OCI-LY7 (cell line): ENCODE data around the gene RACGAP1. TPM values are rescaled to one million over a fixed set of nuclear protein-coding genes. Genes with fewer than 3 reads are reported as not detected.

Experiments used
- BruUV-seq: library from RNA; stranded (reverse); fragments of 400-500 nt; replicated peaks from 2 replicates; lab custom pipeline; 2021; lab: Mats Ljungman, UMichigan
- CTCF ChIA-PET: fragments of 300-600 bp; sonication (Branson Sonifier 250); formaldehyde crosslinking; loops from one replicate; lab custom pipeline; 2022; ENCODE audit warnings: antibody characterized with exemption; ENCODE audit not compliant: unreplicated experiment; lab: Charles Lee
- POLR2A ChIA-PET: fragments of 300-600 bp; sonication (Branson Sonifier 250); formaldehyde crosslinking; loops from one replicate; lab custom pipeline; 2022; ENCODE audit warnings: antibody characterized with exemption; lab: Charles Lee
- DNase-seq: peaks from one replicate; pipeline ENCODE4 v3.0.0-alpha.2; 2015; ENCODE audit warnings: low spot score
- H2AFZ ChIP-seq: fragments of 200-600 bp; sonication (generic), shearing (Covaris generic); 2 replicates; pipeline ENCODE4 v1.6.1; 2014; ENCODE audit warnings: mild to moderate bottlenecking, antibody characterized with exemption, low read length, moderate library complexity
- H3K27ac ChIP-seq: fragments of 200-600 bp; sonication (generic); 2 replicates; pipeline ENCODE4 v1.5.1; 2014; ENCODE audit warnings: mixed run types, low read depth, mild to moderate bottlenecking, moderate library complexity, low read length, inconsistent platforms; ENCODE audit not compliant: poor library complexity, severe bottlenecking
- H3K36me3 ChIP-seq: fragments of 200-600 bp; sonication (generic); 2 replicates; pipeline ENCODE4 v1.6.1; 2014; ENCODE audit warnings: mild to moderate bottlenecking, antibody characterized with exemption, low read length, moderate library complexity, mixed read lengths; ENCODE audit not compliant: insufficient read depth
- H3K4me1 ChIP-seq: fragments of 200-600 bp; sonication (generic); 2 replicates; pipeline ENCODE4 v1.5.1; 2014; ENCODE audit warnings: mild to moderate bottlenecking, low read length; ENCODE audit not compliant: insufficient read depth, poor library complexity, severe bottlenecking
- H3K4me2 ChIP-seq: fragments of 200-600 bp; sonication (generic); 2 replicates; pipeline ENCODE4 v1.6.1; 2014; ENCODE audit warnings: mild to moderate bottlenecking, low read length
- H3K4me3 ChIP-seq: fragments of 200-600 bp; sonication (generic); 2 replicates; pipeline ENCODE4 v1.5.1; 2014; ENCODE audit warnings: mild to moderate bottlenecking, low read depth, low read length; ENCODE audit not compliant: poor library complexity, severe bottlenecking
- H3K79me2 ChIP-seq: fragments of 200-600 bp; sonication (generic); 2 replicates; pipeline ENCODE4 v1.6.1; 2016; ENCODE audit warnings: low read depth, mild to moderate bottlenecking, low read length, moderate library complexity, mixed read lengths; ENCODE audit not compliant: insufficient read depth
- H3K9me2 ChIP-seq: fragments of 200-600 bp; sonication (generic); 2 replicates; pipeline ENCODE4 v1.6.1; 2016; ENCODE audit warnings: mild to moderate bottlenecking, low read length, mixed read lengths; ENCODE audit not compliant: insufficient read depth
- H3K9me3 ChIP-seq: fragments of 200-600 bp; sonication (generic); 2 replicates; pipeline ENCODE4 v1.6.1; 2014; ENCODE audit warnings: mild to moderate bottlenecking, mixed run types, low read length, mixed read lengths
- H4K20me1 ChIP-seq: fragments of 200-600 bp; sonication (generic); 2 replicates; pipeline ENCODE4 v1.6.1; 2014; ENCODE audit warnings: mild to moderate bottlenecking, antibody characterized with exemption, low read length, moderate library complexity, mixed read lengths; ENCODE audit not compliant: insufficient read depth
- EZH2phosphoT487 ChIP-seq: fragments of 200-600 bp; sonication (generic); IDR thresholded peaks from 2 replicates; pipeline ENCODE4 v1.6.1; 2018; ENCODE audit warnings: low read depth, borderline replicate concordance, mild to moderate bottlenecking, mixed run types, antibody characterized with exemption, low read length, moderate library complexity, mixed read lengths
- intact Hi-C: fragments of 100-400 bp; cut with micrococcal nuclease; formaldehyde crosslinking; loops from one replicate; pipeline ENCODE4 v1.10.0; 2022; ENCODE audit not compliant: unreplicated experiment
- total RNA-seq, 2 experiments: library from RNA; depleted of rRNA in 1 of 2; stranded (reverse); fragments of >200 nt in 1 of 2; shearing (Covaris generic) in 1 of 2; gene quantifications; 2 replicates each; pipeline ENCODE4 v1.2.3, GENCODE V29; 2014 to 2022
- TF ChIP-seq, protein P1 (sequence below): fragments of 200-600 bp; sonication (generic); conservative IDR thresholded peaks from 2 replicates; pipeline ENCODE4 v1.5.1; 2014; ENCODE audit warnings: mild to moderate bottlenecking, antibody characterized with exemption, low read length, moderate library complexity, mixed read lengths

The RACGAP1 gene
- total RNA-seq, 2 experiments from 2014 or later = 69.6 to 104 TPM

DNA sequence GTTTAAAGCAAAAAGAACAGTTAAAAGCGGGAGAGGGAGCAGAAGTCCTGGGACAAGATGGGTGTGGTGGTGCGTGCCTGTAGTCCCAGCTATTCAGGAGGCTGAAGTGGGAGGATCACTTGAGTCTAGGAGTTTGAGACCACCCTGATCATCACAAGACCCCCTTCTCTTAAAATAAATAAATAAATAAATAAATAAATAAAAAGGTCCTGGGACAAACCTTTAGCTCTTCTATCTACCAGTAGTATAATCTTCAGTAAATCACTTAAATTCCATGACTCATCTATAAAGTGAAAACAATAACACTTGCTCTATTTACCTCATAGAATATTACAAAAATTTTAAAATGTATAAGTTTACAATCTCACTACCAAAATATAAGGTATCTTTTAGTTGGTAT lies 5.8 kb downstream of the RACGAP1 start:
- Histone ChIP-seq H3K4me3 (no peak overlapping the region), H3K27ac (no peak overlapping the region), H2AFZ (no peak overlapping the region), H3K9me2 (no peaks in the 10 kb centered on the region), H3K79me2 (peaks cover 95% of the 10 kb centered on the region), H3K36me3 (peaks cover 71% of the 10 kb centered on the region), H3K4me1 (peaks cover 43% of the 10 kb centered on the region), H4K20me1 (peaks cover 22% of the 10 kb centered on the region), H3K9me3 (no peaks in the 10 kb centered on the region), H3K4me2 (no peak overlapping the region)
- no TSS peak for BruUV-seq
- intact Hi-C loops = no loop called here
- TF ChIP-seq, protein P1, sequence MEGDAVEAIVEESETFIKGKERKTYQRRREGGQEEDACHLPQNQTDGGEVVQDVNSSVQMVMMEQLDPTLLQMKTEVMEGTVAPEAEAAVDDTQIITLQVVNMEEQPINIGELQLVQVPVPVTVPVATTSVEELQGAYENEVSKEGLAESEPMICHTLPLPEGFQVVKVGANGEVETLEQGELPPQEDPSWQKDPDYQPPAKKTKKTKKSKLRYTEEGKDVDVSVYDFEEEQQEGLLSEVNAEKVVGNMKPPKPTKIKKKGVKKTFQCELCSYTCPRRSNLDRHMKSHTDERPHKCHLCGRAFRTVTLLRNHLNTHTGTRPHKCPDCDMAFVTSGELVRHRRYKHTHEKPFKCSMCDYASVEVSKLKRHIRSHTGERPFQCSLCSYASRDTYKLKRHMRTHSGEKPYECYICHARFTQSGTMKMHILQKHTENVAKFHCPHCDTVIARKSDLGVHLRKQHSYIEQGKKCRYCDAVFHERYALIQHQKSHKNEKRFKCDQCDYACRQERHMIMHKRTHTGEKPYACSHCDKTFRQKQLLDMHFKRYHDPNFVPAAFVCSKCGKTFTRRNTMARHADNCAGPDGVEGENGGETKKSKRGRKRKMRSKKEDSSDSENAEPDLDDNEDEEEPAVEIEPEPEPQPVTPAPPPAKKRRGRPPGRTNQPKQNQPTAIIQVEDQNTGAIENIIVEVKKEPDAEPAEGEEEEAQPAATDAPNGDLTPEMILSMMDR = no peak
- no peak for DNase-seq
- CTCF ChIA-PET = no interaction called here
- POLR2A ChIA-PET = interaction anchor here (2.4 kb wide), 1 partner anchor 13 kb away, joined by 10 read pairs; no protein-coding TSS in a partner anchor

DNA sequence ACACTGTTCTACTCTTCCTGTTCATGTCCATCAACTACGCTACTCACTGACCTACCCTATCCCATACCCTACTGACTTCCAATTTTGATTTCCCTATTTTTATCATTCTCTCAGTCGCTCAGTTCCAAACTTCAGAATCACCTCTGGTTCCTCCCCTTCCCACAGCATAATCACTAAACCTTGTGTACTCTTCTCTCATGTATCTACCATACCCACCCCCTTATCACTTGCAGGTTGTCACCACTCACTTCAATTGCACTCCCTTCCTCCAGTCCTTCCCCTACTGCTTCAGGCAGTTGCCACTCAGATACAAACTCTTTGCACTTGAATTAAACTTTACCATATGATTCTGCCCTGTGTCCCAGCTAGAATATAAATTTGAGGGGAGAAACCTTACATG lies 6.3 kb downstream of the RACGAP1 start:
- no peak overlapping the region for H2AFZ ChIP-seq
- peaks cover 42% of the 10 kb centered on the region for H3K4me1 ChIP-seq
- ChIA-PET POLR2A (interaction anchor here (0.9 to 2.4 kb wide), 2 partner anchors 10 to 13 kb away, joined by 5 to 10 read pairs; no protein-coding TSS in a partner anchor), CTCF (no interaction called here)
- peaks cover 76% of the 10 kb centered on the region for H3K36me3 ChIP-seq
- H3K9me3 ChIP-seq = no peaks in the 10 kb centered on the region
- no peak overlapping the region for H3K4me2 ChIP-seq
- DNase-seq = no peak
- H3K79me2 ChIP-seq = peaks cover 89% of the 10 kb centered on the region
- TF ChIP-seq EZH2phosphoT487 = no peak
- TF ChIP-seq, protein P1 = no peak
- H4K20me1 ChIP-seq = peaks cover 22% of the 10 kb centered on the region
- no peaks in the 10 kb centered on the region for H3K9me2 ChIP-seq
- no peak overlapping the region for H3K4me3 ChIP-seq
- no peak overlapping the region for H3K27ac ChIP-seq
- intact Hi-C loops = no loop called here
- no TSS peak for BruUV-seq

DNA sequence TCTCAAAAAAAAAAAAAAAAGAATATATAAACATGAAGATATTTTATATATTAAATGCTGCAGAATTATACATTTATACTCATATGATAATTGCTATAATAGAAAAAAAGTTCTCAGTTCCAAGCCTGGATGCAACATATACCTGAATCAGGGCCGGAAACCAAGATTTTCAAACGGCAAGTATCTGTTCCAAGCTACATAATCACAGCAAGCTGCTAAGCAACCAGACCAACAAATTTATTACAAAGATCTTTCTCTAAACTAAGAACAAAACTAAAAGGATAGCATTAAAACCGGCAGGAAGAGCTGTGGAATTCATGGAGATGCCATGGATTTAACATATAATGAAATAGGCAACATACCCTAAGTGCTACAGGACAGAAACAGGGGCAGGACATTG lies 7.1 kb downstream of the RACGAP1 start:
- intact Hi-C loops = no loop called here
- H3K36me3 ChIP-seq = peaks cover 79% of the 10 kb centered on the region
- no peak overlapping the region for H3K4me3 ChIP-seq
- no peaks in the 10 kb centered on the region for H3K9me3 ChIP-seq
- H3K79me2 ChIP-seq = peaks cover 82% of the 10 kb centered on the region
- ChIA-PET CTCF (interaction anchor here (0.9 kb wide), 1 partner anchor 13 kb away, joined by 3 read pairs; no protein-coding TSS in a partner anchor), POLR2A (interaction anchor here (0.7 to 2.4 kb wide), 3 partner anchors 9 to 219 kb away, joined by 3 to 10 read pairs (median 5); no protein-coding TSS in a partner anchor)
- H2AFZ ChIP-seq = no peak overlapping the region
- H3K4me1 ChIP-seq = peaks cover 33% of the 10 kb centered on the region
- H3K9me2 ChIP-seq = no peaks in the 10 kb centered on the region
- no TSS peak for BruUV-seq
- no peak for DNase-seq
- H3K27ac ChIP-seq = no peak overlapping the region
- H4K20me1 ChIP-seq = peaks cover 21% of the 10 kb centered on the region
- H3K4me2 ChIP-seq = no peak overlapping the region
- TF ChIP-seq, protein P1 = no peak
